IPS DF 4.7 (cell line): ENCODE data around the gene EPS8.

Experiments
- DNase-seq: peaks from one replicate; pipeline ENCODE4 v3.0.0-alpha.2; 2013; ENCODE audit warnings: low spot score; ENCODE audit errors: extremely low read depth

Gene EPS8

DNA sequence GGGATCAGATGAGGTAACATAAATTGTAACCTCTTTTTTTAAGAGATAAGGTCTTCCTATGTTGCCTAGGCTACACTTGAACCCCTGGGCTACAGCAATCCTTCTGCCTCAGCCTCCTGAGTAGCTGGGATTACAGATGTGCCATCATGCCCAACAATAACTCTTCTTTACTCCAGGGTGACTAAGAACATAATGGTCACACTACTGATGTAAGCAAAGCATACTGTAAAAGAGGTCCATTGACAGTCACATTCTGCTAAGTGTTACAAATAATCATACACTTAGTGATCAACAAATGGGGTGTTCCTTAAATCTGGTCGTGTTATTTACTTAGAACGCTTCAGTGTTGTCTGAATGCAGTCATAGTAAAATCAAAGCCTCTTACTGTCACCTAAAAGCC, 68.9 kb downstream of the EPS8 start:
- no peak for DNase-seq

DNA sequence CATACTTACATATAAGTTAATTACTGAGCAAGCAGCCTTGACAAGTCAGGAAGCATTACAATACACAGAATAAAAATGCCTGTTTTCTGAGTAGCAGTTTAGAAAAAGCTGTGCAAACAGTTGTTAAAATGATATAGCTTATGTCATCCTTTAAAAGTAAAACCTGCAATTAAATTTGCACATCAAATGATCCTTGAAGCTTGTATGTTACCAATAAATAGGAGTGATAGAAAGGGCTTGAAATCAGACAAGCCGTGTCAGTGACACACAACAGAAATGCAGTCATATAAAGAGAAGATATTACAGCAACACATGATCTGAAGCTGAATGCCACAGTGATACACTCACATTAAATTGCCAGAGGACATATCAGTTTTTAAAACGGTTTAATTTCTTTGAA, 70.0 kb downstream of the EPS8 start:
- no peak for DNase-seq

DNA sequence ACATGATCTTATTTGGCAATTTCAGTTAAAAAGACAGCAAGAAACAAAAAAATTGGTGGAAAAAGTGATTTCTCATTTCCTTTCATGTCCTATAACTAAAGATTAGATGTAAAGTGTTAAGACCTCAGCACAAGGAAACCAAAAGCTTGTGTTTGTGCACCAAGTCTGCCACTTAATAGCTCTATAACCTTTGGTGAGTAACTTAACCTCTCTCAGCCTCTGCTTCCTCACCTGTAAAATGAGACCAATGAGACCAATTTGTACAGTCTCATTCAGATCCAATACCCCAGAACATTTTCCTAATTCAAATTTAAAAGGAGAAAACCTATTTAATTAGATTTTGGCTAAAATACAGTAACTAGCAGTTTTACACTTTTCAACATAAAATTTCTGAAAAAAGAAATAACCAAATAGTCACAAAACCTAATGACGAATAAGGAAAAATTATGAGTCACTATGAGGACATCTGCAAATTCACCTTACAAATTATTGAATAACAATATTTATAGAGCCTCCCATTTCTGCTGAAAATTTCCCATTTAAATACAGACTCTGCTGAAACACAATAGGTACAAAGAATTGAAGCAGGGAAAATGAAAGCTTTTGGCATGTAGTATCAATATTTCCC, 71.1 kb downstream of the EPS8 start:
- no peak for DNase-seq

DNA sequence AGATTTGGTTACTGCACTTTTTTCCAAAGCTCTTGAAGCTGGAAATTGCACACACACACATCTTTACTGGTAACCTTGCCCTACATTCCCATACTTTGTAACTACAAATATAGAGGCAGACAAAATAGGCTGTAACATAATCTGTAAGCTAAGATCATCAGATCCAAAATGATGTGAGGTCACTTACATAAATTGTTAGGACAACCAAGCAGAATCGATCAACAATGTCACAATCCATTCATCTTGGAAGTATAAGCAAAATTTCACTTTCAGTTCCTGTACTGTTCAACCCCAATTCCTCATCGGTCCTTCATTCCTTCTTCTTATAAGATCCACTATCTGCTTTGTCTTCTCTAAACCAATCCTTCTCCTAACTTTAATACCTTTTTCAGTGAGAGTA, 72.6 kb downstream of the EPS8 start:
- DNase-seq: no peak

DNA sequence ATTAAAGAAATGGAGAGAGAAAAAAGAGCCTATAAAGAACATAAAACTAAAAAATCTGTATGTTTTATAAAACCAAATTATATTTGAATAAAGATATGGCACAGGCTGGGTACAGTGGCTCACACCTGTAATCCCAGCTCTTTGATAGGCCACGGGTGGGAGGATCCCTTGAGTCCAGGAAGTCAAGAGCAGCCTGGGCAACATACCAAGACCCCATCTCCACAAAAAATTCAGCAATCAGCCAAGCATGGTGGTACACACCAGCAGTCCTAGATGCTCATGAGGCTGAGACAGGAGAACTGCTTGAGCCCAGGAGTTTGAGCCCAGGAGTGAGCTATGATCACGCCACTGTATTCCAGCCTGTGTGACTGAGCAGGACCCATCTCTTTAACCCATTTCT, 74.9 kb downstream of the EPS8 start:
- DNase-seq: no peak

DNA sequence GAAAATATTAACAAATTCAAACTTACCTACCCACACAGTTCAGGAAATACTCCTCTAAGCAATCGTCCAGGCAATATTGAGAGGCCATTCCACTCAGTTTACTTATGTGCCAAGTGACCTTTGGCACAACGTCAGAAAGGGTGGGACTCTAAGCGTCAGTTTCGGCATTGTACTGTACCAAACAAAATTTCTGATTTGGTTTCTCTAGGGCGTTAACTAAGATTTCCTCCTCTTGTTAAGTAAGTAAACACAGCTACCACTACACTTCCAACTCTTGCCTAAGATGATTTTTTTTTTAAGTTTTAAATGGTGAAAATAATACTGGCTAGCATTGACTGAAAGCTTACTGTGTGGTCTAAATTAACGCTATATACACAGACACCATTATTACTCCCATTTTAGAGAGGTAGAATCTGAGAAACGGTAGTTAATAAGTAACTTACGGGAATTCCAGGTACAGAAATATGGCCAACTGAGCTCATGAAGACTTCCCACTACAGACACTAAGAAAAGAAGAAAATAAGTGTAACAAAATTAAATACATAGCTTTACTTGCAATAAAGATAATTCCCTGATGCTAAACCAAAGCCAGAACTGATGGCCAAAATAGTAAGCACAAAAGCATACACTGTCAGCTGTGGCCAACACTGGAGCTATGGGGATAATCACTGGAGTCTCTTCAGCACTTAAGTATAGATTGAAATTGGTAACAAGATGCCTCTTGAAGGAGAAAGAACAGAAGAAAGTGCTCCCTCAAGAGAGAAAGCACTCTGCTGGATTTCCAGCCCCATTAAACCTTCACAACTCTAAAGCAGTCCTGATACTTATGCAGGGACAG, 76.1 kb downstream of the EPS8 start:
- no peak for DNase-seq

DNA sequence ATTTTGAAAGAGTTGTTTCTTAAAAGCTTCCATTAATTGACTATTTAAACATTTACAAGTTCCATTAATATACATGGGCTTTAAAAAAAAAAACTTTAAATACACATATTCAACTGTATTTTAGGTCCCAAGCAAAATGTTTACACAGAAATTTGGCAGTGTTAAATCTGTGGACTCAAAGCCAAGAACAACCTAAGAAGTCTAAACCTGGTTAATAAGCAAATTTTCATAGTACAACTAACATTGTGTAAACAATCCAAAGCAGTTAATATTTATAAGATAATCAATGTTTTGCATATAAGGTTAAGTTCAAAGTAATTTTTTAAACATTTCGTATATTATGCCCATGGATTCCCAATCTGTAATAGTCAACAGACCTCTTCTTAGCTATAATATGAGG, 77.0 kb downstream of the EPS8 start:
- no peak for DNase-seq

DNA sequence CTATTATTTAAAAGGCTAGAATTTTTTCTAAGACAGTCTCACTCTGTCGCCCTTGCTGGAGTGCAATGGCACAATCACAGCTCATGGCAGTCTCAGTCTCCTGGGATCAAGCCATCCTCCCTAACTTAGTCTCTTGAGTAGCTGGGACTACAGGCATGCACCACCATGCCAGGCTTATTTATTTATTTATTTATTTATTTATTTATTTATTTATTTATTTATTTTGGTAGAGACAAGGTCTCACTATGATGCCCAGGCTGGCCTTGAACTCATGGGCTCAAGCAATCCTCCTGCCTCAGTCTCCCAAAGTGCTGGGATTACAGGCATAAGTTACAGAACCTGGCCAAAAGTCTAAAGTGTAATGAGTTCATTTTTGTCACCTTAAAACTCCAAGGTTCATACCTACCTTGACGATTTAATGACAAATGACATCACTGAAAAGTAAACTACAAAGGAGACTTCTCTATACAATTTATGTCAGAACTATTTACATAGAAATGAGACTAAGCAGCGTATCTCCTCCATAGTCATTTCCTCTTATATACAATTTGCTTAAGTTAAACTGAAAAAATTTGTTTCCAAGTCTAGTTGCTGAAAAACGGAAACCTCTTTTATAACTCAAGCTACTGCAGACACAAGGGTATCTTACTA, 78.2 kb downstream of the EPS8 start:
- DNase-seq: no peak

DNA sequence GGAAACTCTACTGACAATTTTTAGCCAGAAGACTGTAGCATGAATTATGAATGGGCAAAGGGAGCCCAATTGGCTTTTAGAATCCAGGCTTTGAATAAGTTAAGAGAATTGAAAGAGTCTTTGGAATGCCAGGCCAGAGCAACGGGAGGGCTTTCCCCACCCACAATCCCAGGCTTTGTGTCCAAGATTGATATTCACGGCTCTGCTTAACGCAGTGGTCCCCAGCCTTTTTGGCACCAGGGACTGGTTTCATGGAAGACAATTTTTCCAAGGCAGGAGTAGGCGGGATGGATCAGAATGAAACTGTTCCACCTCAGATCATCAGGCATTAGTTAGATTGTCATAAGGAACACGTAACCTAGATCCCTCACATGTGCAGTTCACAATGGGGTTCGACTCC, 79.6 kb downstream of the EPS8 start:
- DNase-seq: no peak

DNA sequence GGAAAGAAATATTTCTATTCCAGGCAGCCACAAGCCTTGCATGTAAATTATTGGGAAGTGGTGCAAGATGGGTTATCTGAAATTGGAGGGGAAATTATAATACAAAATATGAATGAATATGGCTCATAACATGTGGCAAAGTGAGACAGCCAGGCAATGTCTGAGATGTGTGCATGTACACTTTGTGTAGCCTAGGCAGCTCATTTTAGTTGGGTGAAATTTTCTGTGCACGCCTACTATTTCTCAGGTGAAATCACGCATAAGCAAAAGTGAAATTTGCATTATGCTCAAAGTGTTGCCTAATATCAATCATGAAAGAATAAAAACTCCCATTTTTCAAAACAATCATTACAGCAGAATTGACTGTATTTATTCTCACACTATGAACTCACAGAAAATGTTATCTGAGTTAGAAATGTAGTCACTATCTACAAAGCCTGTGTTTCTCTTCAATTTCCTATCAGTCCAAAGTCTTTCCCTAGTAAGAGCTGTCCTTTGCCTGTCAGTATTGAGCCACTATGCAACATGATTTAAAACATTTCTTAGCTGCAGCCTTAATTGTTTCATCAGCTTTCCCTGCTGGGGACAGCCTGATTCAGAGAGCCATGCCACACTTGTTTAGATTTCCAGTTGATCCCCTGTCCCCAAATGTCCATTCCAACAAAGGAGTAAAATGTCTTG, 80.7 kb downstream of the EPS8 start:
- DNase-seq: no peak

DNA sequence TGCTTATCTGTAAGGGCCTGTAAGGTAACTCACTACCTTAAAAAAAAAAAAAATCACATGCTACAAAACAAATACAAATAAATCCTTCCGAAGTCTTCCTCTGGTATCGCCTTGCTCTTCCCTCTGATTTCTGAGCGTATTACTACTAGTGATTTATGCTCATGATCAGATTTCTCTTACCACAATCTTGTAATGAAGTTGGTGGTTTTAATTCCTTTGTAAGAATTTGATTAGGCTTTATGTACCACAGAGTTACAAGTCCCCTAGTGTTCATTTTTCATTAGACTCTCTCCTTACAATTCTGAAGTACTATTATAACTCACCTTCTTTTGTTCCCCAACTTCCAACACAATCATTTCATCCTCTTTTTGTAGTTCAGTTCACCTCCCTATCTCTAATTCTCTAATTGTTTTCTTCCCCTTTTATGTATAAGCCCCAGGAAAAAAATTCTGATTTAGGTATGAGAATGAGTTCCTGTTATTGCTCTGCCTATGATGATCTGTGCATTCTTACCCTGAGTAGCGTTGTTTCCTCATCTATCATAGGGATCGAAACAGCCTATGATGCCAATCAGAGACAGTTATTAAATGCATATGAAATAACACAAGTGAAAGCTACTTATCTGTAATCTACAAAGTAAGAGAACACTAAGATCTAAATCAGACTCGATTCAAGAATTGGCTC, 81.5 kb downstream of the EPS8 start:
- DNase-seq: no peak

DNA sequence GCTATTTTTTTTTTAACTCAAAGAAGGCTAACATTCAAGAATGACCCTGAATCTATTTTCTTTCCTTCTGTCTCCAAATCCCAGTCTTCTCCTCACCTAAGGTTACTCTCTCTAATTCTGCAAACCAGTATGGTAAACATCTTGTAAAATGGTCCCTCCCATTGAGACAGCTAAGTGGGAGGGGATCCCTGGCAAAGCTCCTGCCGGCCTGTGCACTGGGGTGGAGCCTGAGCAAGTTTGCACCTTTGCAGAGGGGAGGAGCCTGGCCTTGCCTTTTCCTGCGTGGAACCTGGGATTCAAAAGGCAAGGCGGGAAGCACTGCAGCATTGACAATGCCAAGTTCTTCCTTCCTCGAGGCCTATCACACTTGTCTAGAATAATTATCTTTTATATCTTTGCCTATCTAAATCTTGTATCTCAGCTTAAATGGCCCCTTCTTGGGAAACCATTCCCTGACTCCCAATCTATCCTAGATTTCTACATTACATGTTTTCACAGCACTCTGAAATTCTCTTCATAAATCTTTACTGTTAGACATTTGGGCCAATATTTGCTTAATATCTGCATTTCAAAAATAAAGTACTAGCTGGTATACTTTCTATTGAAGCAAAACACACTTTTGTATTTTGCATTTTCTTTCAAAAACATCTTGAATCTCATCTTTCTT, 83.0 kb downstream of the EPS8 start:
- no peak for DNase-seq

DNA sequence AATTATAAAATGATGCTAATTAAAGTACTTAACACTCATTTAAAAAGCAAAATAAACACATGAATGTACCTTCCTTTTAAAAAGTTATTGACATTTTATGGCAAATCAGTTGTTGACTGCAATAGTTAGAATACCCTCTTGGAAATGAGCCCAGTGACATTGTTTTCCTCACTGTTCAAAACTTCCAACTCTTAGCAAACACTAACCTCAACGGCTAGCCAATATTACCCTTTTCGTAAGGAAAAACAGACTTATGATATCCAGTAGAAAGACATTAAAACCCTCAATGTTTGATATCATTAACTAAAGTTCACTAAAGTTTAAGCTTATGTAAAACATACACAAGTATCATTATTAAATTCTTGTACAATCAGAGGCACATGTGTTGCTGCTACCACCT, 83.6 kb downstream of the EPS8 start:
- no peak for DNase-seq

DNA sequence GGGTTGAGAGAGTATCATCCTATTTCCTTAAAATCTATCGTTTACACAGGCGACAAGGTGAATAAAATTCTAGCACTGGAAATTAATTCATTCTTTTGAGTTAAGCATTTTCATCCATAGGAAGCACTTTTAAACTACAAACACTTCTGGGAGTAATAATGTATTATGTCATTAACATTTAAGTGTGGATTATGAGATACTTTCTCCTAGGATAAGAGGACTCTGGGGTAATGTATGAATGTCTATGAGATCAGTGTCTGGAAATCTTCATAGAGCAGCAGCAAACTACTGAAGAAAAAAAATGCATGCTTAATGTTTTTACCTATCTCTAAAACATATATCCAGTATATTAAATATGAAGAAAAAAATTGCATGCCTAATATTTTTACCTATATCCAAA, 86.9 kb downstream of the EPS8 start:
- no peak for DNase-seq

DNA sequence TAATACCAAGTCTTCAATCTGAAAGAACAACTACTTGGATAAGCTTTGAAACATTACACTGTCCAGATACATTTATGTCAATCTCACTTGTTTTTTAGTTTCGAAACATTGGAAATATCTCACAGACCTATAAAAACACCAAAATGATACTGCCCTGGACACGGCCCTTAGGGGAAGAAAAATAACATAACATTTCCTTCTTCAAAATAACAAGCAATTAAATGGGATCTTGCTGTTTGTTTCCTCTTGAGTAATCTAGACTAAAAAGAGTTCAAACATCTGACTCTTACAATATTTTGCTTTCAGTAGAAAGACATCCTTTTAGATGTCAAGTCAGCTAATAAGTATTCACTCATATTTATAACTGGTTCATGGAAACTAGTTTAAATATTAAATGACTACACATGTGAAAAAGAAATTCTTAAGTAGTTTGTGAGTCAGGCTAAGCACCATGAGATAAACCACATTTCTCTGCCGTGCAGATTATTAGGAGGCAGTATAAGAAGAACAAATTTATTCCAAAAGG, 87.5 kb downstream of the EPS8 start:
- no peak for DNase-seq

DNA sequence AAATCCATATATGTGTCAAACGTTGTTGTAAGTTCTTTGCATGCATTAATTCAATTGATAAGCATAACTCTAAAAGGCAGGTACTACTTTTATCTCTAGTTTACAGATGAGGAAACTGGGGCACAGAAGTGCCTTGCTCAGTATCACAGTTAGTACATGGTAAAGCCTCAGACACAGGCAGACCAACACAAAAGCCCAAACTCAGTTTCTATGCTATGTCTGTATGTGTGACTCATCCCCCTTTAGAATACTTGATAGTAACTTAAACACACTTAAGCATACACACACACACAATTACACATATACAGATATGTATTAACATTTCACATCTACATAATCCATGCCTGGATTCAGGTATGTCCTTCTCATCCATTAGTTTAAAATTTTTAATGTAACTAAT, 88.0 kb downstream of the EPS8 start:
- DNase-seq: no peak

DNA sequence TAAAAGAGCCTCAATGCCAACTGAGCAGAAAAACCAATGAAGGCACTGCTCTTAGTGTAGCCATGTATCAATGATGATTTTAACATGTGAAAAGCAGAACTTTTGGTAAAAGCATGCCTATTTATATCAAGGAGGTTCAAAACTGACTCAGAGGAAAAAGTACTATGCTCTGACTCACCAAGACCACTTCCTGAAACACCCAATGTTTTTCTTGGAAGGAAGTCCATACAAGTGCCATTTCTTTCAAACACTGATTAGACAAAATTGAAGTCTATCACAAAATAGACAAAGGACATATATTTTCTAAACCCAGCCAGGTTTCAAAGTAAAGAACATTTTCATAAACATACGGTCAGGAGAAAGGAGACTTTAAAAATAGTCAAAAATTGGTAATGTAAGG, 88.6 kb downstream of the EPS8 start:
- no peak for DNase-seq

DNA sequence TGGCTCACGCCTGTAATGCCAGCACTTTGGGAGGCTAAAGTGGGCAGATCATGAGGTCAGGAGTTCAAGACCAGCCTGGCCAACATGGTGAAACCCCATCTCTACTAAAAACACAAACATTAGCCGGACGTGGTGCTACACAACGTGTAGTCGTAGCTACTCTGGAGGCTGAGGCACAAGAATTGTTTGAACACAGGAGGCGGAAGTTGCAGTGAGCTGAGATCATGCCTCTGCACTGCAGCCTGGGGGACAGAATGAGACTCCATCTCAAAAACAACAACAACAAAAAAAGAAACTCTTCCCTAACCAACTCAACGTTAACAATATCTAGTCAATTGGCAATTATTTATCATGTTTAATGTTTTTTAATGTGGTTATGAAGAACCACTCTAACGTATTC, 89.3 kb downstream of the EPS8 start:
- DNase-seq: no peak

DNA sequence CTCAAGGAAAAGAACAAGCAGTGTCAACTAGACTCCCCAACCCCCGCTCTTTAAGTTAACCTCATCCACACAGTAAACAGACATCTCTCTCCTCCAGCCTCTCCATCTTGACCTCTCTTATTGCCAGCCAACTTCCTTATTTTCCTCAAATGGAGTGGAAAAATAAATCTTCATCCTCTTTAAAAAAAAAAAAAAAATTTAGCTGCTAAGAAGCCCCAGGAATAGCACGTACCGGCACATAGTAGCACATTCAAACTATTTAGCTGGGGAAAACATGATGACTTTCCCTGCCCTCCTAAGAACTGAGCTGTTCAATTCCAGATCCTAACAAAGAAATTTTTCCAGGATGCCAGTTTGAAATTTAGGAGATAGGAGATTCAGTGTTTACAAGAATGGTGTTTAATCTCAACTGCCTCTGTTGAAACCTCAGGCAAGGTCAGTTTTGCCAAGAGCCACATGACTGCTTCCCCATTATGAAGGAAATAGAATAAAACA, 90.8 kb downstream of the EPS8 start:
- DNase-seq: no peak

DNA sequence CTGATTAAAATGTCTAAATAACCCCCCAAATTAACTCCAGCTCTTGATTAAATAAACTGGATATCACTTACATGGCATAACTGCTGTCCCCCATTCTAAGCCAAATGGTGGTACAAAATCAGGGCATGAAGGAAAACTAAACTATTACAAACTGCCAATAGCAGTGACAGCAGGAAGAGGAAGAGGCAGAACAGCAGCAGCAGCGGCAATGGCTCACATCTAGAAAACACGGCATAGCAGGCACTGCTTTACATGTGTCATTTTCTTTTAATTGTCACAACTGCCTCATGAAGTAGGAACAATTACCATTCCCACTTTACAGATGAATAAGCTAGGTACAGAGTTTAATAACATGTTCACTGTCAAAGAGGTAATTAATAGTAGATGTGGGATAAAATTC, 92.0 kb downstream of the EPS8 start:
- no peak for DNase-seq
